HG03025 (cell line): ENCODE measurements around the gene ANXA5.

Source experiments
- ATAC-seq: cut with Tn5 transposase; IDR thresholded peaks from one replicate; pipeline ENCODE4 v1.9.1; 2021; ENCODE audit warnings: mild to moderate bottlenecking, moderate library complexity; ENCODE audit not compliant: unreplicated experiment, low FRiP score

ANXA5 gene

DNA sequence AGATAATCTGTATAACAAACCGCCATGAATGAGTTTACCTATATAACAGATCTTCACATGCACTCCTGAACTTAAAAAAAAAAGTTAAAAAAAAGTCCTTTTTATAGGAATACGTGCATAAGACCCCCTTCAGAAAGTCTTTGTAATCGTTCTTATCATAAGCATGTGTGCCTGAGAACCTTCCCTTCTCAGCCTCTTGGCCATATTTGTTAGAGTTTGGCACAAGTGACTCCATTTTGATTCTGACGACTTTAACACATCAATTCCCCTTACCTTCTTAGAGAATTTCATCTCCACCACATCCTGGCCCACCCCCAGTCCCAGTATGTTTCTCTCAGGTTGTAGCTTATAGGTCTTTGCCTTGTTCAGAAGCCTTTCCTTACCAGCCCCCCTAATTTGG is 16.0 kb upstream of the ANXA5 start:
- ATAC-seq = no peak

DNA sequence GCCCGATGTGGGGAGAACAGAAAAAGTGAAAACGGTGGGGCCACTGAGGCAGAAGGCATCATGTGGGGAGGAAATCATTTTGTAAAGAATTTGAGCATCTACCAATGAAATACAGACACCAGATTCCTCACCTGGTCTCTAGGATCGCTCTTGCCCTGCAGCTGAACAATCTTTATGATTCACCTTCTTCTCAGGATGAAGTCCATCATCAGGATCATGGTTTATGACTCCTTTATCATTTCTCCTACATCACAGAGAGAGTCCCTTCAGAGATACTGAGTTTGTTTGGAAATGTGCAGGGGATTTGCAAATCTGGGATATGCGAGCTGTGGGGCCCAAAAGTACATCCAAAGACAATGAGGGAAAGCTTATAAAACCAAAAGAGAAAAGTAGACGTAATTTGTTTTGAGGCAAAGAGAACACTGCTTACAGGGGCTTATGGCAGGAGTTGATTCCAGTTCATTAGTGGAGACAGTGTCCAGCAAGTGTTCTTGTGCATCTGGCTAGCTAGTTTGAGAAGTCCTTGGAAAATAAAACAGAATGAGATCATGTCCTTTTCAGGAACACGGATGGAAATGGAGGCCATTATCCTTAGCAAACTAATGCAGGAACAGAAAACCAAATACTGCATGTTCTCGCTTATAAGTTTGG is 15.3 kb upstream of the ANXA5 start:
- no peak for ATAC-seq

DNA sequence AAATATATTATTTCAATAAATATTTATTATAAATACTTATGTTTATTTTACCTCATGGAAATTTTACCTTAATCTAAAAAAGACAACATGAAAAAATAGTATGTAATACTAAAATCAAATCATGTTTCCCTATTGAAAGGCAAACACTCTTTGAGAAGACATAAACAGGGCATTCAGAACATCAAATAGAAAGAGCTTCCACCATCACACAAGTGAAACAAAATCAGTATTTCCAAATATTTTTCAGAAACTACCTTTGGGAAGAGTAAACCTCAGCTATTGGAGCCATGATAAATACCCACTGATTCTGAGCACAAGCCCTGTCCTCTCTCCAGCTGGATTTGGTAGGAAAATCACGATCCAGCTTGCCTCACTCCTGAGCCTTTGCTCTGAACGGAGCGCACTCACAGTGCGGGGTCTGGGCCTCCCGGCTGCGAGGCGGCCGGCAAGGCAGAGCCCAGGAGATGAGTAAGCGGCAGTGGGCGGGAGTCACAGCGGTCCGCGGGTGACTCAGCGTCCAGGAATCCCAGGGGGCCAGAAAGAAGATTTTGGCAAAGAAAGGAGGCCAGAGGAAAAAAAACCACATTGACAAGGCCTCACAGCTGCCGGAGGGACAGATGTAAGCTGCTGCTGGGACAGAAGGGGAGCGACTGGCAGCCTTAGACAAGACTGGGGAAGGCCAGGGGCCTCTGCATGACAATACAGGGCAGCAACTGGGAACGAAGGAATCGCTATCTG is 14.7 kb upstream of the ANXA5 start:
- ATAC-seq = peak; percentile 98

- no peak for ATAC-seq
Observed at GRCh38 chr4:121709766-121710405, 13.1 kb upstream of the ANXA5 start.

GRCh38 chr4:121707344-121707743 is 10.6 kb upstream of the ANXA5 start:
- no peak for ATAC-seq

- no peak for ATAC-seq
Observed at GRCh38 chr4:121706595-121707021, 9.8 kb upstream of the ANXA5 start.

DNA sequence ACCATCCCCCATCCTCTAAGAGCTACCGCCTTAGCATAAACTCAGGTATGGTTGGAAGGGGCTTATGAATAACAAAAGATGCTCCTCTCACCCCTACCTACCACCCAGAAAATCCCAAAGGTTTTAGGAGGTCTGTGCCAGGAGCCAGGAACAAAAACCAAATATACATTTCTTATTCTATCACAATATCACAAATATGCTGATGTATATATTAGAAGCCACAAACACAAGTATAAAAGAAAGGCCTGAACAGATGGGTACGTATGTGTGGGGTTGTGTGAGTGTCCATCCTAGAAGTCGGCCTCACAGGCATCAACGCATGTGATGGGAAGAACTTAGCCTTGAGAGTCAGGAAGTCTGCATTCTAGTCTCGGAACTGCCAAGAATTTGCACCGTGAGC is 8.7 kb upstream of the ANXA5 start:
- no peak for ATAC-seq

GRCh38 chr4:121702136-121702535 is 5.4 kb upstream of the ANXA5 start:
- ATAC-seq = no peak

DNA sequence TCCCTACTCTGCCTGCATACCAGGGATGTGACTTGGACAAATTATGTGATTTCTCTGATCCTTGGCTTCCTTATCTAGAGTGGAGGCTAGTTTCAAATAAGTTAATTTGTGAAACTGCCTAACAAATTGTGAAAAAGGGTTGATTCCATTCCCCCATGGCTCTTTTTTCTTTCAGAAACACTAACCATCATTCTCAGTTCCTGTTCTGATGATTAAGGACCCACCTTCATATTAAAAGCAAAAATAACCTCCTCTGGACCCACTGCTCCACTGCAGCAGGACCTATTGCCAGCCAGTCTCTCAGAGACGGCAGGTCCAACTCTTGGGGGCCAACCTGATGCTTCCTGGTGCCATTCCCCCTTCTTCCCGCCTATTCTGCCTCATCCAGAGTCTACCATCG is 4.5 kb upstream of the ANXA5 start:
- ATAC-seq = no peak

GRCh38 chr4:121698236-121698671 is 1.5 kb upstream of the ANXA5 start:
- no peak for ATAC-seq

GRCh38 chr4:121697564-121697963 is 784 bp upstream of the ANXA5 start:
- peak; percentile 42 for ATAC-seq

DNA sequence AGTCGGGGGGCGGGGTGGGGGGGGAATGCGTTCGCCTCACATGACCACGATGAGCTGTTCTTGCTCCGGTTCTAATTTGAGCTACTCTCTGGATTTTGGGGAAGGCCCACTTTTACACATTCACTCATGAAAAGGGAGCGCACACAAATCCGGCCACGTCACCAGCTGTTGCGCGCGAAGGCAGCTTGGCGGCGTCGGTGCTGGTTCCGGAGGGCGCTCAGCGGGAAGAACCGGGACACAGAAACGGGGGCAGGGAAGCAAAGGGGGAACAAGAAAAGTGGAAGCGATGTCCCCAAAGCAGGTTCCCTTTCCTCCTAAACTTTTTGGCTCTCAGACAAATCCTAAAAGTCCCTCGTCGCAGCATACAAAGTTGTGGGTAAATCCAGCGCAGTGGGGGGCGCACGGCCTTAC is 605 bp downstream of the ANXA5 start:
- ATAC-seq = peak; percentile 24

DNA sequence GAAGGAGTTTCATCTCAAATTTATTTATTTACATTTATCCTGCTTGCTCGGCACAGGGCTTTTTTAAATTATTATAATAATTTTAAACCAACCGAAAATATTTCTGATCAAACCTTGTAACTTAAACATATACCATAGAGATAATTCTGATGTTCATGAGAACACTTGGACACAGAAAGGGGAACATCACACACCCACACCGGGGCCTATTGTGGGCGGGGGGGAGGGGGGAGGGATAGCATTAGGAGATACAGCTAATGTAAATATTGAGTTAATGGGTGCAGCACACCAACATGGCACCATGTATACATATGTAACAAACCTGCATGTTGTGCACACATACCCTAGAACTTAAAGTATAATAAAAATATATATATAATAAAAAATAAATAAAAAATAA is 2.9 kb downstream of the ANXA5 start:
- no peak for ATAC-seq

GRCh38 chr4:121693450-121693849 is 3.3 kb downstream of the ANXA5 start:
- no peak for ATAC-seq

DNA sequence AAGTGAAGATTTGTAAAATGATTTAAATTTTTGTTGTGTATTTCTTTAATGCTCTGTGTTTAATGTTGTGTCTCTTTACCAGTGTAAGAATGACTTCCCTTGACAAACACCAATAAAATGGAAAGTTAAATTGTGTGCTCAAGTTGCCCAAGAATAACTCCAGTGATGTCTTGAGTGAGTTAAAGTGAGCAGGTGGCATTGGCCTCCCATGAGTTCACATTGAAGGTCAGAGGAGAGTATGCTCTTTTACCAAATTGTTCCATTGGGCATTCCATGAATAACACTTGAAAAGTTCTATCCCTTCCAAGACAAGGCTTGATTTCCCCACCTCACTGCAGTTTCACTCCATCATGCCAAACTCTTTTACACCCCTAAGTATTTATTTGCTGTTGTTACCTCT is 4.5 kb downstream of the ANXA5 start:
- no peak for ATAC-seq

- no peak for ATAC-seq
Observed at GRCh38 chr4:121690001-121690400, 6.8 kb downstream of the ANXA5 start.

- ATAC-seq = no peak
Observed at GRCh38 chr4:121688701-121689100, 8.1 kb downstream of the ANXA5 start.

- no peak for ATAC-seq
Observed at GRCh38 chr4:121688261-121688660, 8.5 kb downstream of the ANXA5 start.

DNA sequence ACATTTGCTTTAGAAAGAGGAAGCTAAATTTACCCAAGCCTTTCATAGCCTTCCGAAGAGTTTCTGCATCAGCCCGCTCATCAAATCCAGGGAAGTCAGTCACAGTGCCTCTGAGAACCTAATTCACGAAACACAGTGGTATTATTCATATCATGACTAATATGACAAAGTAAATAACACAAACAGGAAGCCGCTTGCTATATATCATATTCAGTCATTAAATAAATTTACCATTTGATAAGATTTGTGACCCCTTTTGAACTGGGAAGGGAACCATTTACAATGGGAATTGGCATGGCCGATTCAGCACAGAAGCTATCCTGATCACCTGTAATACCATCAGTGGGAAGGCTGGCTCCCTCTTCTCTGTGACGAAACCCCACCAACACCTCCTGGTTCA is 10.5 kb downstream of the ANXA5 start:
- no peak for ATAC-seq

GRCh38 chr4:121685257-121685656 is 11.5 kb downstream of the ANXA5 start:
- no peak for ATAC-seq

DNA sequence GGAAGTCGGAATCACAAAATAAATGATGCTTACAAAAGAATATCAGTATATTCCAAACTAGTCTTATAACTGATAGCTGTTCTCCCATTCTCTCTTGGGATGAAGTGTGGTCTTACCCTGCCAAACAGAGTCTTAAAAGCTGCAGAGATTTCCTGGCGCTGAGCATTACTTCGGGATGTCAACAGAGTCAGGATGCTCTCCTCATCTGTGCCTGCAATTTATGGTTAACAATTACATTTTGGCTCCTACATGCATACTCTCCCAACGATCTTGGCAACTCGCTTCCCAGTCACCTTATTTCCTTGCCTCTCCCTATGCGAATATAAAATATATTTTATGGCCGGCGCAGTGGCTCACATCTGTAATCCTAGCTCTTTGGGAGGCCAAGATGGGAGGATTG is 12.2 kb downstream of the ANXA5 start:
- ATAC-seq = no peak

DNA sequence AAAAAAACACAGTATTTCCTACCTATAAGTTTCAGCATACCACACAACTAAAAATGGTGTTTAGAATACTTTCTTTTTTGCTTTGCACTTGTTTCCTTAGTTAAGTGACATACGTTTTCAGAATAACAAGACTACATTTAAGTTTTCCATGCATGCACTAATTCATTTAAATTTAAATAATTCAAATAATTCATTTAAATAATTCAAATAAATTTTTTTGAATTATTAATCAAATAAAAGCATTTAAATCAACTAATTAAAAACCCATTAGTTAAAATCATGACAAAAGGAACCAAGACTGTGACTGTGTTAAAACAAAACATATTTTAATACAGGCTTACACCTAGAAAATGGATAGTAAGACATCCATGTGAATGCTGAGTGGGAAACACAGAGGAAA is 12.8 kb downstream of the ANXA5 start:
- no peak for ATAC-seq
